H9 (cell line): Measurements from ENCODE around the gene IL17RA. TPM values are rescaled to one million over a fixed set of nuclear protein-coding genes. Genes with fewer than 3 reads are reported as not detected.

Experiments used
- DNase-seq: peaks from one replicate; pipeline ENCODE4 v3.0.0-alpha.2; 2017
- H2AFZ ChIP-seq: one replicate; pipeline ENCODE4 v1.6.1; 2013; ENCODE audit warnings: mild to moderate bottlenecking, low read length, control low read depth, moderate library complexity
- H2AK5ac ChIP-seq: 2 replicates; pipeline ENCODE4 v1.6.1; 2013; ENCODE audit warnings: low read length, control low read depth, mixed read lengths; ENCODE audit not compliant: insufficient read length
- H2BK120ac ChIP-seq: one replicate; pipeline ENCODE4 v1.6.1; 2013; ENCODE audit warnings: low read depth, mild to moderate bottlenecking, low read length, control low read depth, inconsistent platforms; ENCODE audit not compliant: poor library complexity, severe bottlenecking
- H2BK12ac ChIP-seq: 2 replicates; pipeline ENCODE4 v1.6.1; 2013; ENCODE audit warnings: low read length, control low read depth, mixed read lengths, low read depth; ENCODE audit not compliant: insufficient read length
- H2BK15ac ChIP-seq: 2 replicates; pipeline ENCODE4 v1.6.1; 2013; ENCODE audit warnings: low read depth, low read length, control low read depth
- H2BK20ac ChIP-seq: one replicate; pipeline ENCODE4 v1.6.1; 2013; ENCODE audit warnings: low read depth, mild to moderate bottlenecking, low read length, control low read depth, inconsistent platforms; ENCODE audit not compliant: poor library complexity, severe bottlenecking
- H2BK5ac ChIP-seq: 2 replicates; pipeline ENCODE4 v1.6.1; 2013; ENCODE audit warnings: low read length, control low read depth, mixed read lengths; ENCODE audit not compliant: insufficient read length
- H3K14ac ChIP-seq: 2 replicates; pipeline ENCODE4 v1.6.1; 2013; ENCODE audit warnings: low read length, control low read depth; ENCODE audit not compliant: insufficient read depth
- H3K18ac ChIP-seq: 2 replicates; pipeline ENCODE4 v1.6.1; 2013; ENCODE audit warnings: low read depth, mild to moderate bottlenecking, mixed read lengths, low read length, control low read depth; ENCODE audit not compliant: insufficient read length
- H3K23ac ChIP-seq: 2 replicates; pipeline ENCODE4 v1.6.1; 2013; ENCODE audit warnings: low read length, control low read depth, mixed read lengths, low read depth; ENCODE audit not compliant: insufficient read length
- H3K23me2 ChIP-seq: 2 replicates; pipeline ENCODE4 v1.6.1; 2013; ENCODE audit warnings: low read depth, mild to moderate bottlenecking, mixed read lengths, low read length, control low read depth; ENCODE audit not compliant: insufficient read length, poor library complexity, severe bottlenecking
- H3K27ac ChIP-seq: 2 replicates; pipeline ENCODE4 v1.5.1; 2013; ENCODE audit warnings: low read length, control low read depth, mixed read lengths, low read depth; ENCODE audit not compliant: insufficient read length
- H3K27me3 ChIP-seq: 2 replicates; pipeline ENCODE4 v1.6.1; 2013; ENCODE audit warnings: low read length, control low read depth, inconsistent platforms; ENCODE audit not compliant: insufficient read depth
- H3K4ac ChIP-seq: 2 replicates; pipeline ENCODE4 v1.6.1; 2013; ENCODE audit warnings: low read depth, mild to moderate bottlenecking, control low read depth, inconsistent platforms, low read length, moderate library complexity
- H3K4me1 ChIP-seq: 2 replicates; pipeline ENCODE4 v1.6.1; 2013; ENCODE audit warnings: low read length, control low read depth, inconsistent platforms; ENCODE audit not compliant: insufficient read depth
- H3K4me2 ChIP-seq: 2 replicates; pipeline ENCODE4 v1.6.1; 2013; ENCODE audit warnings: low read length, control low read depth, mixed read lengths; ENCODE audit not compliant: insufficient read length, insufficient read depth
- H3K56ac ChIP-seq: 2 replicates; pipeline ENCODE4 v1.6.1; 2013; ENCODE audit warnings: low read depth, mild to moderate bottlenecking, mixed read lengths, low read length, control low read depth; ENCODE audit not compliant: insufficient read length
- H3K79me1 ChIP-seq: 2 replicates; pipeline ENCODE4 v1.6.1; 2013; ENCODE audit warnings: low read depth, mild to moderate bottlenecking, moderate library complexity, low read length, control low read depth, inconsistent platforms; ENCODE audit not compliant: insufficient read depth, poor library complexity, severe bottlenecking
- H3K79me2 ChIP-seq: 2 replicates; pipeline ENCODE4 v1.6.1; 2013; ENCODE audit warnings: low read length, control low read depth, inconsistent platforms; ENCODE audit not compliant: insufficient read depth
- H3K9ac ChIP-seq: 2 replicates; pipeline ENCODE4 v1.6.1; 2013; ENCODE audit warnings: low read length, control low read depth, mixed read lengths; ENCODE audit not compliant: insufficient read length; ENCODE audit errors: extremely low read depth
- H3K9me3 ChIP-seq: one replicate; pipeline ENCODE4 v1.6.1; 2013; ENCODE audit warnings: low read depth, low read length, inconsistent platforms; ENCODE audit not compliant: control insufficient read depth
- H3T11ph ChIP-seq: one replicate; pipeline ENCODE4 v1.6.1; 2013; ENCODE audit warnings: mild to moderate bottlenecking, low read length, control low read depth, inconsistent platforms
- H4K20me1 ChIP-seq: one replicate; pipeline ENCODE4 v1.6.1; 2013; ENCODE audit not compliant: control insufficient read depth, insufficient read length, insufficient read depth
- H4K5ac ChIP-seq: 2 replicates; pipeline ENCODE4 v1.6.1; 2013; ENCODE audit warnings: low read depth, mild to moderate bottlenecking, mixed read lengths, low read length, control low read depth; ENCODE audit not compliant: insufficient read length
- H4K8ac ChIP-seq: replicated peaks from 2 replicates; pipeline ENCODE4 v1.6.1; 2013; ENCODE audit warnings: low read length, control low read depth, mixed read lengths, low read depth; ENCODE audit not compliant: insufficient read length
- H4K91ac ChIP-seq: 2 replicates; pipeline ENCODE4 v1.6.1; 2013; ENCODE audit warnings: low read depth, mild to moderate bottlenecking, moderate library complexity, mixed read lengths, low read length, control low read depth; ENCODE audit not compliant: insufficient read length
- H3K27ac Mint-ChIP-seq, 3 experiments: 2 replicates in 2 of 3; 3 replicates in 1 of 3; pipeline ENCODE4 v1.8.0; 2020 to 2021; ENCODE audit warnings: mixed read lengths in 3 of 3, mild to moderate bottlenecking in 1 of 3, moderate library complexity in 1 of 3
- H3K27me3 Mint-ChIP-seq: 2 replicates; pipeline ENCODE4 v1.8.0; 2021; ENCODE audit warnings: low read depth, mild to moderate bottlenecking, moderate library complexity, mixed read lengths
- H3K36me3 Mint-ChIP-seq, 3 experiments: 2 replicates in 2 of 3; 3 replicates in 1 of 3; pipeline ENCODE4 v1.8.0; 2020 to 2021; ENCODE audit warnings: low read depth in 3 of 3, mixed read lengths in 3 of 3; ENCODE audit not compliant: insufficient read depth in 1 of 3
- H3K4me1 Mint-ChIP-seq, 2 experiments: 2 replicates each; pipeline ENCODE4 v1.8.0; 2020; ENCODE audit warnings: mixed read lengths in 2 of 2
- H3K4me3 Mint-ChIP-seq, 2 experiments: 2 replicates in 1 of 2; 3 replicates in 1 of 2; pipeline ENCODE4 v1.8.0; 2020 to 2021; ENCODE audit warnings: mild to moderate bottlenecking in 2 of 2, mixed read lengths in 2 of 2, moderate library complexity in 1 of 2
- H3K9me3 Mint-ChIP-seq, 2 experiments: 2 replicates in 1 of 2; 3 replicates in 1 of 2; pipeline ENCODE4 v1.8.0; 2020; ENCODE audit warnings: mild to moderate bottlenecking in 2 of 2, mixed read lengths in 2 of 2, moderate library complexity in 1 of 2
- CTCF ChIP-seq: fragments of 200-600 bp; sonication (generic); conservative IDR thresholded peaks from 3 replicates; pipeline ENCODE4 v1.8.0; 2021; ENCODE audit warnings: antibody characterized with exemption, mild to moderate bottlenecking
- WGBS: extraction: QIAGEN DNeasy Blood & Tissue Kit; methylation state at CpG from one replicate; pipeline ENCODE4 v1.1.7; 2013; ENCODE audit warnings: missing lambda C conversion rate, low lambda C conversion rate, mixed read lengths; ENCODE audit not compliant: insufficient read length; ENCODE audit errors: extremely low coverage; 5-methylcytosine and 5-hydroxymethylcytosine counted together
- total RNA-seq: library from RNA; stranded (reverse); gene quantifications from 2 replicates; pipeline ENCODE4 v1.2.1, GENCODE V29; 2021

IL17RA gene
- total RNA-seq, 1 experiment from 2014 or later, result 12.4 TPM

GRCh38 chr22:17138513-17138912, 53.7 kb downstream of the IL17RA start:
- Histone ChIP-seq H3K18ac (no peak overlapping the region), H3K4me2 (no peak overlapping the region), H3K23ac (no peak overlapping the region), H3K14ac (no peak overlapping the region), H2AK5ac (no peak overlapping the region), H2BK120ac (no peak overlapping the region), H3K27ac (no peak overlapping the region), H4K8ac (no peak overlapping the region), H2BK5ac (no peak overlapping the region), H3K9me3 (no peaks in the 10 kb centered on the region), H3K56ac (no peak overlapping the region), H2BK20ac (no peak overlapping the region), H3K4ac (no peak overlapping the region), H3T11ph (no peak overlapping the region), H4K20me1 (no peaks in the 10 kb centered on the region), H3K9ac (no peak overlapping the region), H4K91ac (no peak overlapping the region), H3K4me1 (no peaks in the 10 kb centered on the region), H4K5ac (no peak overlapping the region), H3K23me2 (no peaks in the 10 kb centered on the region), H3K79me1 (no peaks in the 10 kb centered on the region), H3K27me3 (no peaks in the 10 kb centered on the region), H2AFZ (no peak overlapping the region), H3K79me2 (no peaks in the 10 kb centered on the region), H2BK12ac (no peak overlapping the region), H2BK15ac (0 out of 2 replicates have a peak overlapping the region, but pooled peaks have one; percentile 9)
- peaks cover 3 to 4% of the 10 kb centered on the region in 2 experiments; a peak in 3 of 4 replicates for H3K4me1 Mint-ChIP-seq
- peaks cover 23 to 70% (median 50%) of the 10 kb centered on the region in 3 experiments for H3K36me3 Mint-ChIP-seq
- H3K9me3 Mint-ChIP-seq, result no peaks in the 10 kb centered on the region
- no peak for DNase-seq
- WGBS, result no CpG with 5 or more reads among the region's 11 CpGs
- H3K4me3 Mint-ChIP-seq, result no peak overlapping the region
- no peak for TF ChIP-seq CTCF
- H3K27ac Mint-ChIP-seq, result no peak overlapping the region
- H3K27me3 Mint-ChIP-seq, result no peaks in the 10 kb centered on the region; the same call in 1 of the 2 replicates
